Measurements from ENCODE around the gene ANKRD53.

- no peak for TF ChIP-seq EZH2 (IDR thresholded peaks at IDR 0.05; ENCODE audit: low read depth)
- no peak; the same call in 1 of the 2 replicates for TF ChIP-seq CTCF (conservative IDR thresholded peaks at IDR 0.05)
Measured at GRCh38 chr2:70994699-70995425, 16.4 kb downstream of the ANKRD53 start, which contains the start of gene TEX261.
